ENCODE results near the gene PHF13. TPM values are rescaled to one million over a fixed set of nuclear protein-coding genes. Genes with fewer than 3 reads are reported as not detected.
A peak's percentile ranks its signal among the peaks of the same experiment; 100 is the strongest.

PHF13 gene
- total and polyA plus RNA-seq, 2 of the 4 experiments (the other 2 are of a cell fraction), result 7.3 to 9.8 TPM

GRCh38 chr1:6630027-6630426 is 16.5 kb downstream of the PHF13 start:
- H3K9ac ChIP-seq (ENCODE audit: low read depth, low read length), result no peak overlapping the region
- dilution Hi-C loops (cut with HindIII; ENCODE audit: low sequenced_read_pairs, unreplicated experiment) (no loop called here), in situ Hi-C loops (cut with MboI; ENCODE audit: low sequenced_read_pairs) (no loop called here), intact Hi-C loops (cut with micrococcal nuclease) (no loop called here)
- H4K20me1 ChIP-seq (ENCODE audit: insufficient read depth, low read length), result peaks cover 27% of the 10 kb centered on the region
- H3K4me2 ChIP-seq (ENCODE audit: low read depth, low read length), result no peak overlapping the region
- no peak overlapping the region for H3K56ac ChIP-seq (ENCODE audit: extremely low read depth, insufficient read depth, low read length)
- no peak overlapping the region for H2AFZ ChIP-seq (replicated peaks; ENCODE audit: low read length, poor library complexity)
- TF ChIP-seq RCOR1 (IDR thresholded peaks at IDR 0.05; ENCODE audit: insufficient replicate concordance, low read length) (no peak), MAZ (IDR thresholded peaks at IDR 0.05; ENCODE audit: borderline replicate concordance, low read depth, low read length) (no peak), RFX5 (IDR thresholded peaks at IDR 0.05; ENCODE audit: low read depth, low read length) (no peak)
- no peaks in the 10 kb centered on the region for H3K27me3 ChIP-seq (ENCODE audit: control insufficient read depth, insufficient read depth, low read length)
- H2AK9ac ChIP-seq (replicated peaks; ENCODE audit: low read depth, low read length, poor library complexity), result peak overlapping the region; percentile 44
- ChIA-PET POLR2A (ENCODE audit: unreplicated experiment) (interaction anchor here (0.6 kb wide), 1 partner anchor 92 kb away, joined by 5 read pairs; no protein-coding TSS in a partner anchor), CTCF (no interaction called here)
- no peak overlapping the region for H3K27ac ChIP-seq (ENCODE audit: insufficient read depth, low read length)
- H4K8ac ChIP-seq (ENCODE audit: low read depth in 2 of 2, low read length in 2 of 2), result no peak overlapping the region
- DNase-seq, result no peak
- H3K14ac ChIP-seq (replicated peaks; ENCODE audit: low read depth, low read length), result no peak overlapping the region
- H3K36me3 ChIP-seq (ENCODE audit: control insufficient read depth, insufficient read depth, low read length), result peaks cover 56% of the 10 kb centered on the region
- WGBS, 2 experiments (ENCODE audit: extremely low coverage in 2 of 2, insufficient read length in 1 of 2), result 94% methylated on average over 6 of the region's 8 CpGs; no CpG with 5 or more reads in 1 of the 2 experiments
- H4K5ac ChIP-seq (ENCODE audit: low read depth, low read length), result no peak overlapping the region
- H2AK5ac ChIP-seq (ENCODE audit: low read depth, low read length), result no peak overlapping the region
- H3K4me3 ChIP-seq (ENCODE audit: insufficient read depth, low read depth, low read length), result no peak overlapping the region
- no peak overlapping the region for H2BK20ac ChIP-seq (ENCODE audit: low read depth, low read length)
- H3K4ac ChIP-seq (ENCODE audit: low read depth, low read length), result no peak overlapping the region
- peaks cover 17 to 52% of the 10 kb centered on the region in 2 experiments for H3K79me1 ChIP-seq (ENCODE audit: low read depth in 1 of 2, low read length in 2 of 2)
- H2BK15ac ChIP-seq (ENCODE audit: low read depth, low read length), result no peak overlapping the region
- ATAC-seq (ENCODE audit: low read depth), result no peak
- H2BK5ac ChIP-seq (ENCODE audit: low read depth, low read length, poor library complexity, severe bottlenecking), result no peak overlapping the region
- H3K18ac ChIP-seq (ENCODE audit: low read depth, low read length), result no peak overlapping the region
- H3K9me3 ChIP-seq (ENCODE audit: control insufficient read depth, insufficient read depth, low read length), result no peaks in the 10 kb centered on the region
- no peak overlapping the region for H2BK120ac ChIP-seq (ENCODE audit: low read depth, low read length)
- H4K91ac ChIP-seq (ENCODE audit: insufficient read depth, low read depth, low read length), result no peak overlapping the region
- peaks cover 4% of the 10 kb centered on the region; the same call in 1 of the 2 replicates for H3K9me1 ChIP-seq (ENCODE audit: insufficient read depth, low read length)
- H3K4me1 ChIP-seq (ENCODE audit: control insufficient read depth, insufficient read depth, low read length), result peaks cover 3% of the 10 kb centered on the region; the same call in 1 of the 2 replicates
- no peak overlapping the region for H3K23ac ChIP-seq (ENCODE audit: low read depth, low read length)
- BruUV-seq (replicated peaks), result no TSS peak
